T-cell (primary cell): ENCODE measurements around the gene TSPOAP1. TPM values are rescaled to one million over a fixed set of nuclear protein-coding genes. Genes with fewer than 3 reads are reported as not detected.

ENCODE experiments used
- ATAC-seq, 4 experiments: fragments of 200-7000 bp in 3 of 4; fragments of 150-1000 bp in 1 of 4; cut with Tn5 transposase; replicated peaks in 1 of 4; 1 replicate in 3 of 4; 2 replicates in 1 of 4; pipeline ENCODE4 v1.10.0; 2021; ENCODE audit warnings: moderate library complexity in 3 of 4, mild to moderate bottlenecking in 2 of 4, moderate number of reproducible peaks in 1 of 4
- CTCF ChIA-PET, 2 donors: fragments of 300-600 bp; sonication (Branson Sonifier 250); formaldehyde crosslinking; loops; one replicate each; lab custom pipeline; 2022; ENCODE audit warnings: antibody characterized with exemption in 2 of 2; lab: Charles Lee
- POLR2A ChIA-PET, 2 donors: fragments of 300-600 bp; sonication (Branson Sonifier 250); formaldehyde crosslinking; loops; one replicate each; lab custom pipeline; 2022; ENCODE audit warnings: antibody characterized with exemption in 2 of 2; lab: Charles Lee
- DNase-seq, 35 experiments: peaks; one replicate each; pipeline versions ENCODE4 v3.0.0 to v3.0.0-alpha.2; 2013 to 2023
- H3K27ac ChIP-seq: one replicate; pipeline ENCODE4 v1.5.1; 2013; ENCODE audit warnings: low read length
- H3K27me3 ChIP-seq, 2 experiments: replicated peaks in 1 of 2; 1 replicate in 1 of 2; 2 replicates in 1 of 2; pipeline versions ENCODE4 v1.6.1 to v1.7.0; 2013; ENCODE audit warnings: low read length in 1 of 2, mixed read lengths in 1 of 2; ENCODE audit not compliant: control insufficient read depth in 2 of 2, insufficient read depth in 2 of 2; ENCODE audit errors: extremely low read depth in 1 of 2
- H3K36me3 ChIP-seq, 2 donors: 1 replicate in 1 of 2; 2 replicates in 1 of 2; pipeline versions ENCODE4 v1.6.1 to v1.7.0; 2013; ENCODE audit warnings: low read length in 1 of 2; ENCODE audit not compliant: control insufficient read depth in 2 of 2, insufficient read depth in 1 of 2; ENCODE audit errors: extremely low read depth in 1 of 2
- H3K4me1 ChIP-seq, 2 experiments: 1 replicate in 1 of 2; 2 replicates in 1 of 2; pipeline versions ENCODE4 v1.6.1 to v1.7.0; 2013; ENCODE audit warnings: low read length in 2 of 2, mixed read lengths in 1 of 2; ENCODE audit not compliant: insufficient read depth in 2 of 2, control insufficient read depth in 1 of 2; ENCODE audit errors: extremely low read depth in 1 of 2
- H3K4me3 ChIP-seq, 2 donors: 1 replicate in 1 of 2; 2 replicates in 1 of 2; pipeline versions ENCODE4 v1.5.1 to v1.7.0; 2013; ENCODE audit warnings: mild to moderate bottlenecking in 2 of 2, low read length in 1 of 2, moderate library complexity in 1 of 2; ENCODE audit not compliant: control insufficient read depth in 1 of 2; ENCODE audit errors: extremely low read depth in 1 of 2
- H3K9me3 ChIP-seq: 2 replicates; pipeline ENCODE4 v1.7.0; 2013
- H3K27ac Mint-ChIP-seq, 2 donors: one replicate each; pipeline ENCODE4 v1.8.0; 2020 to 2021; ENCODE audit warnings: mild to moderate bottlenecking in 2 of 2, mixed read lengths in 2 of 2
- H3K27me3 Mint-ChIP-seq, 2 donors: one replicate each; pipeline ENCODE4 v1.8.0; 2021 to 2022; ENCODE audit warnings: mixed read lengths in 2 of 2
- H3K36me3 Mint-ChIP-seq: one replicate; pipeline ENCODE4 v1.8.0; 2021; ENCODE audit warnings: mixed read lengths
- H3K4me1 Mint-ChIP-seq, 3 donors: one replicate each; pipeline ENCODE4 v1.8.0; 2020 to 2022; ENCODE audit warnings: mixed read lengths in 3 of 3, mild to moderate bottlenecking in 1 of 3
- H3K4me3 Mint-ChIP-seq, 3 donors: one replicate each; pipeline ENCODE4 v1.8.0; 2020 to 2022; ENCODE audit warnings: mild to moderate bottlenecking in 3 of 3, mixed read lengths in 3 of 3, moderate library complexity in 3 of 3
- H3K9me3 Mint-ChIP-seq, 3 donors: one replicate each; pipeline ENCODE4 v1.8.0; 2020 to 2022; ENCODE audit warnings: mixed read lengths in 3 of 3
- WGBS: methylation state at CpG from one replicate; pipeline ENCODE4 v1.1.5; 2013; ENCODE audit warnings: missing lambda C conversion rate; ENCODE audit not compliant: insufficient coverage; 5-methylcytosine and 5-hydroxymethylcytosine counted together
- total RNA-seq, 35 experiments: library from RNA in 6 of 35; stranded (reverse) in 6 of 35; fragments of 120-200 nt in 1 of 35; gene quantifications; one replicate each; pipeline versions ENCODE4 v1.2.1 to v1.2.4 and lab custom pipeline; 2013 to 2026

TSPOAP1 gene
- total RNA-seq, 5 donors from 2014 or later (not counting 1 experiment from before 2014, with no cell fraction given): 15.6 to 62.7 (median 19.9) TPM

DNA sequence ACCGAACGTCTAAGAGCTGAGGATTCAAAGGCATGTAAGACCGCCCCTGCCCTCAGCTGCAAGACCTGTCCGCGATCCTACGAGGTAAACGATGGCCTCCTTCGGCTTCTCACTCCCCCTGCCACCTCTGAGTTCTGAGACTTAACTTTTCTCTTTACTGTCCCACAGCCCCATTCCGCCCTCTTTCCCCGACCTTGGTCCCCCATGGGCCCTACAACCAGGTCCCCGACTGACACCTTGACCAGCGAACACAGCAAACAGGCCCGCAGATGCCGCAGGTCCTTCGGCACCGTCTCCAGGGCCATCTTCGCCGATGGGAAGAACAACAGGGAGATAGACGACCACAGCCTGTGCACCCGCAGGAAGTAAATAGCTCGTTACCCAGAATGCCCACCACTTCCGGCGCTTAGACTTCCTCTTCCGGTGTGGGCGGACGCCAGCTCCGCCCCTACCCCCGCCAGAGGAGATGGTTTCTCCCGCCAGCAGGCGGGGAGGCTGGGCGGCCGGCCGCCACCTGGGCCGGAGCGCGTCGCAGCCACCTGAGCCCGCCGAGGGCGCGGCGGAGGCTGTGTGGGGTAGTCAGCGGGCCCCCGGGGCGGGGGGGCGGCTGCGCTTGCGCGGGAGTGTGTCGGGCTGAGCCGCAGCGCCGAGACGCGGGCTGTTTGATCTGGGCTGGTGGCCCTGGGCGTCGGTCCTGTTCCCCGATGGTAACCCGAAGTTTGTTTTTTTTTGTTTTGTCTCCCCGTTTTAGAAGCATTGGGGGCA lies 23.4 kb upstream of the TSPOAP1 start, which contains the start of gene SUPT4H1:
SUPT4H1 (minus strand) TSS at position 371 of the 765 bp plus-strand sequence; CDS start at position 305, 66 bp downstream.
- Mint-ChIP-seq H3K27me3 (no peaks in the 10 kb centered on the region), H3K4me3 (peak within 1 kb of the TSS; percentile 99 to 100 (median 100)), H3K9me3 (no peaks in the 10 kb centered on the region), H3K4me1 (peaks cover 56 to 65% (median 61%) of the 10 kb centered on the region in 3 donors), H3K27ac (peak within 1 kb of the TSS; percentile 100), H3K36me3 (peaks cover 31% of the 10 kb centered on the region)
- under 1% methylated on average over 55 of the region's 60 CpGs for WGBS
- ATAC-seq (peak; percentile 92 to 96 (median 94)), DNase-seq (peak; percentile 81 to 94 (median 88))
- H3K4me3 ChIP-seq: peak within 1 kb of the TSS; percentile 83 to 95
- peak within 1 kb of the TSS; percentile 77 for H3K27ac ChIP-seq
- peaks cover 26 to 36% of the 10 kb centered on the region in 2 experiments for H3K4me1 ChIP-seq
- no peaks in the 10 kb centered on the region for H3K9me3 ChIP-seq
- peaks cover 0 to 49% of the 10 kb centered on the region in 2 donors for H3K36me3 ChIP-seq
- H3K27me3 ChIP-seq: no peaks in the 10 kb centered on the region
- CTCF ChIA-PET: interaction anchor here (0.7 to 3.1 kb wide), 13 partner anchors 8 to 136 kb away, joined by 3 to 32 read pairs (median 4); partner anchors contain the start of genes HSF5 (in 1 of the 2) and RNF43 (in 1 of the 2)
- POLR2A ChIA-PET: interaction anchor here (0.6 to 2.2 kb wide), 15 partner anchors 11 to 269 kb away, joined by 3 to 20 read pairs (median 4); partner anchors contain the start of genes RNF43 (in 1 of the 2) and TSPOAP1 (in 1 of the 2)

DNA sequence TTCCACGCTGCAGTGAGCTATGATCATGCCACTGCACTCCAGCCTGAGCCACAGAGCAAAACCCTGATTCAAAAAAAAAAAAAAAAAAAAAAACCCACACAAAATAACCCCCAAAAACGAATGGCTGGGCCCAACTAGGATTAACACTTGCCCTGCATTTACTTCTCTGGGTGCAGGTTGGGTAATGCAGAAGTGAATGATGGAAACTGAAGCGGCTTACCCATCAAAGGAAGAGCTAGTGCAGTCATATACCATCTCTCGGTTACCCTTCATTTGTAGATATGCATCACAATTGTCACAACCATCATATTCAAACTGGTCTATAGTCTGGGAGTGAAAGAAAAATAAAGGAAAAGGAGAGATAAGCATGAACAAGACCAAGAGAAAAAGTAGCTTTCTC lies 22.6 kb upstream of the TSPOAP1 start:
- no peaks in the 10 kb centered on the region for H3K27me3 ChIP-seq
- H3K36me3 ChIP-seq: peaks cover 0 to 56% of the 10 kb centered on the region in 2 donors
- H3K27ac ChIP-seq: peak overlapping the region; percentile 77
- peak overlapping the region; percentile 83 to 95 for H3K4me3 ChIP-seq
- peaks cover 62 to 70% (median 70%) of the 10 kb centered on the region in 3 donors for H3K4me1 Mint-ChIP-seq
- H3K4me1 ChIP-seq: peaks cover 31 to 43% of the 10 kb centered on the region in 2 experiments
- peak in 1 of 35 experiments; percentile 16 for DNase-seq
- H3K9me3 Mint-ChIP-seq: no peaks in the 10 kb centered on the region
- ATAC-seq: no peak
- peak overlapping the region; percentile 99 to 100 (median 100) for H3K4me3 Mint-ChIP-seq
- peaks cover 33% of the 10 kb centered on the region for H3K36me3 Mint-ChIP-seq
- ChIA-PET CTCF (interaction anchor here (0.6 to 3.1 kb wide), 12 partner anchors 9 to 101 kb away, joined by 3 to 32 read pairs (median 6); partner anchors contain the start of gene RNF43 (in 1 of the 2)), POLR2A (interaction anchor here (0.6 to 2.2 kb wide), 11 partner anchors 10 to 500 kb away, joined by 3 to 20 read pairs (median 4); partner anchors contain the start of gene TSPOAP1 (in 1 of the 2))
- WGBS: no CpG with 5 or more reads among the region's 4 CpGs
- peak overlapping the region; percentile 100 for H3K27ac Mint-ChIP-seq
- H3K27me3 Mint-ChIP-seq: no peaks in the 10 kb centered on the region
- H3K9me3 ChIP-seq: no peaks in the 10 kb centered on the region

DNA sequence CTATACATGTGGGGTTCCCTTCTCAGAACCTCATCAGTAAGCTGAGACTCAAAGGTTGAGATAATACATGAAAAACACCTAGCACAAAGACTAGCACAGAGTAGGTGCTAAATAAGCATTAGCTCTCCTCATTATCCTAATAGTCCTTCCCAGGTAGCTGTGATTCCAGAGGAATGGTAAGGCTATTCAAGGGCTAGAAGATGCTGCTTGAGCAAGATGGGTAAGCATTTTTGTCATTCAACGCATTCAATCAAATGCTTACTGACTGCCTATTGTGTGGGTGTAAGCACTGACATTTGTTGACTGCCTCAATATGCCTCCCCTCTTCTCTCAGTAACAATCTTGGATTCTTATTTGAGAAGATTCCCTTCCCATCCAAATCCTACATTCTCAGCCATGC lies 19.4 kb upstream of the TSPOAP1 start:
- Histone ChIP-seq H3K27me3 (no peaks in the 10 kb centered on the region), H3K36me3 (peaks cover 0 to 51% of the 10 kb centered on the region in 2 donors), H3K9me3 (no peaks in the 10 kb centered on the region), H3K4me1 (peaks cover 57 to 65% of the 10 kb centered on the region in 2 experiments), H3K4me3 (no peak overlapping the region), H3K27ac (no peak overlapping the region)
- Mint-ChIP-seq H3K36me3 (peaks cover 47% of the 10 kb centered on the region), H3K4me3 (no peak overlapping the region), H3K27me3 (no peaks in the 10 kb centered on the region), H3K4me1 (peaks cover 81 to 89% (median 82%) of the 10 kb centered on the region in 3 donors), H3K27ac (peak overlapping the region; percentile 69 to 87), H3K9me3 (no peaks in the 10 kb centered on the region)
- ChIA-PET POLR2A (no interaction called here), CTCF (interaction anchor here (5.2 to 9.6 kb wide), 2 partner anchors 31 to 32 kb away, joined by 48 to 191 read pairs; no protein-coding TSS in a partner anchor)
- WGBS: no CpG with 5 or more reads among the region's 1 CpG
- ATAC-seq (no peak), DNase-seq (no peak)

DNA sequence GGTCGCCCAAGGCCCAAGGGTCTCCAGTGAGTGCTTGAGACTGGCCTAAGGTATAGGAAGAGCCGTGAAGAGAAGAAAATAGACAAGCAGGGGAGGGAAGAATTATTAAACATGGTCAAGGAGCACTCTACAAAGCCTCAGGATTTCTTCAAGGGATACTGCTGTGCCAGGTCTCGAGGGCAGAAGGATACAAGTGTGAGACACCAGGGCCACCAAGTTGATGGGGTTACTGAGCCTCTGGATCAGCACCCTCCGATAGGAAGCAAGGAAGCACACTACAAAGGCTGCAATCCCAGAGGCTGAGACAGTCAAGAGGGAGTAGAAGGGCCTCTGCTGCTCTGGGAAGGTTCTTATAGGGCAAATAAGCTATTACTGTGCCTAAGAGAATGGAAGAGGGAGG lies 16.9 kb upstream of the TSPOAP1 start:
- peak overlapping the region; percentile 98 to 99 for H3K27ac Mint-ChIP-seq
- ATAC-seq (no peak), DNase-seq (no peak)
- 39% methylated on average over 3 of the region's 4 CpGs for WGBS
- peak overlapping the region; percentile 84 to 100 (median 100) for H3K4me3 Mint-ChIP-seq
- Histone ChIP-seq H3K36me3 (peaks cover 0 to 51% of the 10 kb centered on the region in 2 donors), H3K4me1 (peaks cover 61 to 72% of the 10 kb centered on the region in 2 experiments), H3K27me3 (no peaks in the 10 kb centered on the region), H3K4me3 (peak overlapping the region in 1 of 2 donors; percentile 1), H3K27ac (peak overlapping the region; percentile 97), H3K9me3 (no peaks in the 10 kb centered on the region)
- peaks cover 86 to 92% (median 87%) of the 10 kb centered on the region in 3 donors for H3K4me1 Mint-ChIP-seq
- ChIA-PET CTCF (interaction anchor here (0.7 to 9.6 kb wide), 11 partner anchors 9 to 142 kb away, joined by 3 to 191 read pairs (median 19); partner anchors contain the start of genes TSPOAP1 (in 2 of the 2), HSF5 (in 1 of the 2) and RNF43 (in 1 of the 2)), POLR2A (interaction anchor here (1.1 to 1.6 kb wide), 5 partner anchors 9 to 28 kb away, joined by 4 to 25 read pairs (median 7); no protein-coding TSS in a partner anchor)
- H3K27me3 Mint-ChIP-seq: no peaks in the 10 kb centered on the region
- H3K9me3 Mint-ChIP-seq: no peaks in the 10 kb centered on the region
- peaks cover 46% of the 10 kb centered on the region for H3K36me3 Mint-ChIP-seq

DNA sequence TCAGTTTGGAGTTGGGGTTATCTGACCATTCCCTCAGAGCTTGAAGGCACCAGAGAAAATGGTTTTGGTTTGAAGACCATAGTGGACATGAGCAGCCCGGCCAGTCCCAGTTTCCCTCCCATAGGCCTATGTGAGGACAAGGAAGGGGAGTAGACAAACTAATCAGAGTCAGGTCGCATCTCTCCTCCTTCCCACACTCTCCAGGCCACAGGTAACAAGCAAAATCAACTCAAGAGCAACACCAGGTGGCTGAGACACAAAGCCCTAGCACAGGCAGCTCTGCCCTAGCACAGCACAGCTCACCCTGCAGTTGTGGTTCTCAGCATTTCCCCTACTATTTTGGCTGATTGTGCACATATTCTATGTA lies 16.2 kb upstream of the TSPOAP1 start:
- ChIA-PET CTCF (interaction anchor here (0.7 to 9.6 kb wide), 16 partner anchors 8 to 660 kb away, joined by 3 to 191 read pairs (median 6); partner anchors contain the start of genes TSPOAP1 (in 2 of the 2), HSF5 (in 1 of the 2) and RNF43 (in 1 of the 2)), POLR2A (interaction anchor here (0.8 to 1.6 kb wide), 9 partner anchors 9 to 76 kb away, joined by 3 to 25 read pairs (median 7); partner anchors contain the start of gene TSPOAP1 (in 1 of the 2))
- WGBS: no CpG with 5 or more reads among the region's 2 CpGs
- peak; percentile 74 to 86 (median 85) for ATAC-seq
- Histone ChIP-seq H3K27me3 (no peaks in the 10 kb centered on the region), H3K9me3 (no peaks in the 10 kb centered on the region), H3K4me1 (peaks cover 69 to 79% of the 10 kb centered on the region in 2 experiments), H3K4me3 (peak overlapping the region; percentile 55 to 59), H3K27ac (peak overlapping the region; percentile 97), H3K36me3 (peaks cover 0 to 48% of the 10 kb centered on the region in 2 donors)
- Mint-ChIP-seq H3K27ac (peak overlapping the region; percentile 98 to 99), H3K9me3 (no peaks in the 10 kb centered on the region), H3K27me3 (no peaks in the 10 kb centered on the region), H3K4me1 (peaks cover 91 to 98% (median 94%) of the 10 kb centered on the region in 3 donors), H3K36me3 (peaks cover 49% of the 10 kb centered on the region), H3K4me3 (peak overlapping the region; percentile 84 to 100 (median 100))
- DNase-seq: peak; percentile 34 to 86 (median 69)
